ENCODE results near the gene PARP15.

GRCh38 chr3:122674339-122674738 lies 96.9 kb downstream of the PARP15 start:
- TF ChIP-seq POLR2A (IDR thresholded peaks at IDR 0.05) = no peak
- TF ChIP-seq CTCF (IDR thresholded peaks at IDR 0.05) = no peak
- TF ChIP-seq EP300 (IDR thresholded peaks at IDR 0.05) = no peak
